GM13976 (cell line): ENCODE results near the gene RPH3AL.
"Not testable (repeated sequence)": the region's sequence is repeated elsewhere in the genome, so short reads cannot be mapped to it uniquely, and the experiment has no call there.

Experiments
- DNase-seq: peaks from one replicate; pipeline ENCODE4 v3.0.0; 2012; ENCODE audit warnings: low spot score
- in situ Hi-C: fragments of 300-500 bp; cut with MboI; formaldehyde crosslinking; loops from one replicate; pipeline ENCODE4 v1.12.0; 2022; ENCODE audit warnings: low sequenced_read_pairs, mixed read lengths, inconsistent platforms; ENCODE audit not compliant: unreplicated experiment
- TF ChIP-seq, protein P1 (sequence below): IDR thresholded peaks from 2 replicates; pipeline ENCODE4 v1.5.1; 2012; ENCODE audit warnings: borderline replicate concordance, mild to moderate bottlenecking; ENCODE audit not compliant: insufficient read depth; ENCODE audit errors: extremely low read depth, missing control alignments, control extremely low read depth

Gene RPH3AL

GRCh38 chr17:372157-373152 lies 19.8 kb upstream of the RPH3AL start:
- no peak for DNase-seq
- in situ Hi-C loops, result no loop called here
- TF ChIP-seq, protein P1, sequence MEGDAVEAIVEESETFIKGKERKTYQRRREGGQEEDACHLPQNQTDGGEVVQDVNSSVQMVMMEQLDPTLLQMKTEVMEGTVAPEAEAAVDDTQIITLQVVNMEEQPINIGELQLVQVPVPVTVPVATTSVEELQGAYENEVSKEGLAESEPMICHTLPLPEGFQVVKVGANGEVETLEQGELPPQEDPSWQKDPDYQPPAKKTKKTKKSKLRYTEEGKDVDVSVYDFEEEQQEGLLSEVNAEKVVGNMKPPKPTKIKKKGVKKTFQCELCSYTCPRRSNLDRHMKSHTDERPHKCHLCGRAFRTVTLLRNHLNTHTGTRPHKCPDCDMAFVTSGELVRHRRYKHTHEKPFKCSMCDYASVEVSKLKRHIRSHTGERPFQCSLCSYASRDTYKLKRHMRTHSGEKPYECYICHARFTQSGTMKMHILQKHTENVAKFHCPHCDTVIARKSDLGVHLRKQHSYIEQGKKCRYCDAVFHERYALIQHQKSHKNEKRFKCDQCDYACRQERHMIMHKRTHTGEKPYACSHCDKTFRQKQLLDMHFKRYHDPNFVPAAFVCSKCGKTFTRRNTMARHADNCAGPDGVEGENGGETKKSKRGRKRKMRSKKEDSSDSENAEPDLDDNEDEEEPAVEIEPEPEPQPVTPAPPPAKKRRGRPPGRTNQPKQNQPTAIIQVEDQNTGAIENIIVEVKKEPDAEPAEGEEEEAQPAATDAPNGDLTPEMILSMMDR, result no peak

- DNase-seq, result no peak
- in situ Hi-C loops, result no loop called here
- TF ChIP-seq, protein P1, result no peak
These were observed 19.0 kb upstream of the RPH3AL start for GRCh38 chr17:371583-371982.

DNA sequence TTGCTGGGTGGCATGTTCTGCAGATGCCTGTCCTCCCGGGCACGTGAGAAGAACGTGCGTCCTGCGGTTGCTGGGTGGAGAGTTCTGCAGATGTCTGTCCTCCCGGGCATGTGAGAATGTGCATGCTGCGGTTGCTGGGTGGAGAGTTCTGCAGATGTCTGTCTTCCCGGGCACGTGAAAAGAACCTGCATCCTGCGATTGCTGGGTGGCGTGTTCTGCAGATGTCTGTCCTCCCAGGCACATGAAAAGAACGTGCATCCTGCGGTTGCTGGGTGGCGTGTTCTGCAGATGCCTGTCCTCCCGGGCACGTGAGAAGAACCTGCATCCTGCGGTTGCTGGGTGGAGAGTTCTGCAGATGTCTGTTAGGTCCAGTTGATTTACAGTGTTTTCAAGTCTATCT lies 15.0 kb upstream of the RPH3AL start:
- DNase-seq, in situ Hi-C loops: not testable (repeated sequence)

GRCh38 chr17:366657-367615 lies 14.3 kb upstream of the RPH3AL start:
- DNase-seq, in situ Hi-C loops: not testable (repeated sequence)

DNA sequence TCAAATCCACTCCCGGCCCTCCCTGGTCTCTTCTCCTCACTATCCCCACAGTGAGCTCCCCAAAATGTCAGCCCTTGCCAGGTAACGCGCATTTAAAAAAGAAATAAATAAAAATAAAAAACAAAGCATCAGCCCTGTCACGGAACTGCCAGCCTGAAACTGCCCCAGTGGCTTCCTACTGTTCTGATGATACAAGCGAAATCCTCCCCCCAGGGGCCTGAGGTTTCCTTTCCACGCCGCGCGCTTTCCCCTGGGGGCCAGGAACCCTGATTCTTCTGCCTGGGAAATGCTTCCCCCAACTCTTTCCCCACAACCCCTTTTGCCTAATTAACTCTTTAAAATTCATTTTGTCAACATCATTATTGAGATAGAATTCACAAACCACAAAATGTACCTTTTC lies 12.2 kb upstream of the RPH3AL start:
- TF ChIP-seq, protein P1, result no peak
- in situ Hi-C loops, result no loop called here
- no peak for DNase-seq

GRCh38 chr17:364308-364707 lies 11.7 kb upstream of the RPH3AL start:
- in situ Hi-C loops, result no loop called here
- TF ChIP-seq, protein P1, result no peak
- no peak for DNase-seq

DNA sequence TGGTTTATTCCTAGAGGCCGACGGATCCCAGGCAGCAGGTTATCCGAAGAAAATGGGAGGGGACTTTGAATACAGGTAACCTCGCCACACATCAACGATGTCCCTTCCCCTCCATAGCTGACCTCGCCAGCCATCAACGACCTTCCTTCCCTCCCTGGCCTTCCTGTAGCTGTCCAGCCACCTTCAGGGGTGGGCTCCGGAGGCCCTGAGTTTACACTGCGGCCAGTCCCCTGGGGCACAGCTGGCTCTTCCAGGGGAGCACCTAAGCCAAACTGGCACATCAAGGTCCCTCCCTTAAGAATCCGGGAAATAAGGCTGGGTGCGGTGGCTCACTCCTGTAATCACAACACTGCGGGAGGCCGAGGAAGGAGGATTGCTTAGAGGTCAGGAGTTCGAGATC lies 10.1 kb upstream of the RPH3AL start:
- in situ Hi-C loops, result no loop called here
- DNase-seq, result no peak
- TF ChIP-seq, protein P1, result no peak
